SKM-1 treated with dmso at 0.1 percent for 144 hours (cell line): ENCODE data around the gene PRRX2.

ENCODE experiments used
- DNase-seq: peaks from one replicate; lab custom pipeline; 2025; ENCODE audit not compliant: unreplicated experiment; lab: John Stamatoyannopoulos, UW

PRRX2 gene

DNA sequence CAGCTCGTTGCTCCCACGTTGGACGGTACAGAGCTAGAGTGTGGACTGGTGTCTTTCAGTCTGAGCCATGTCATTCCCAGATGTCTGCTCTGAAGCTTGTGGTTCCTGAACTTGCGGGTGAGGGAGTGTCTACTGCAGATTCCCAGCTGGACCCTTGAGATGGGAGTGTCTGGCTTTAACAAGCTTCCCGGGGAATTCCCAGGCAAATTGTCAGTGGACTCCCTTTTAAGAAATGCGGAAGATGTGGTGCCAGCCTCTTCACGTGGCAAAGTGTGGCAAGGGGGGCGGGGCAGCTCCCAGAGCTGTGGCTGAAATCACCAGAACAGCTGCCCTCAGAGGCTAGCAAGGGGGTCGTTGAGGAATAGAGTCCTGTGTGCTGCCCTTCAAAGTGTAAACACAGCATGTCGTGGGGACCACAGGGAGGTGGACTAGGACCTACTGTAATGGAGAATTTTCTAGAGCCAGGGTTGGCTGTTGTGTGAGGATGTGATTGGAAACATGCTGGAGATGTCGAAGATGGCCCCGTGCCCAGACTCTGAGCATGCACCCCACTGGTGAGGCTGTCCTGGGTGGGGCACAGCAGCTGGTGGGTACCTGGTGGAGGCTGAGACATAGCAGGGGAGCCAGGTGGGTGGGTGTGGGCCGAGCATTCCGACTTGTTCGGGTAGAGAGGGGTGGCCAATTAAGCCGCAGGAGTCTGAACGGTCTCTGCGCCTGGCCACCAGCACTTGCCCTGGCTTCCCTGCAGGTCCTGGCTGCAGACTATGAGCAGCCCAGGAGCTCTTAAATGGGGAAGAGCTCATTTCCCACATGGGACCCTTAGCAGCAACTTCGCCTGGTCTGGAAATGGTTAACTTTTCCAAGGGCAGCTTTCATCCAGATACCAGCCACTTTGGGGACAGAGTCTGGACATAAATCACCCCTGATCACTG, 37.4 kb downstream of the PRRX2 start:
- no peak for DNase-seq

DNA sequence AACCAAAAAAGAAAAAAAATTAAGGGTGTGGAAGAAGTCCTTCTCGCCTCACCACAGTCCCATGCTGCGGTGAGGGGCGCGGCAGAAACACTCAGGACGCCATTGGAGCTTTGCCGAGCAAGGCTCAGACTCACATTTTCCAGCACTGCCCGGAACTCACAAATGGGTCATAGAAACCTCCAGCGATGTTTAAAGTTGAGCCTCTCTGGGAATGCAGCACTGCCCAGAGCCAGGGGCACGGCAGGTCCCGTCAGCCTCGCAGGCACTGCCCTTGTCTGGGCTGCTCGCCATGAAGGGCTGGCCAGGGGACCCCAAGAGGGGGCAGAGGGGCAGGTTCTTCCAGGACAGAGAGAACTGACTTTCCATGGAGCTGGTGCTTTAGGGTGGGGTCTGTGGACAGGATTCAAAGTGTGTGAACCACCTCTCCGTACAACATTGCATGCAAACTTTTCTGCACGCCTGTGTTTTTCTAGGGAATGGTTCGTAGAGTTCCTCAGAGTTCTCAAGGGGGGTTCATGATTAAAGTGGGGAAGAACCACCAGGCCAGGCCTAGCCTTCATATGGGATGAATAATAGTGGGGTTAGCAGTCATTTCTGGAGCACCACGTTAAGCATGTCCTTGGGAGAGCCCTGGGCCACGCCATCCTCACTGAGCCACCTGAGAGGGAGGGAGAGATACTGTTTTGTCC, 38.4 kb downstream of the PRRX2 start:
- no peak for DNase-seq

DNA sequence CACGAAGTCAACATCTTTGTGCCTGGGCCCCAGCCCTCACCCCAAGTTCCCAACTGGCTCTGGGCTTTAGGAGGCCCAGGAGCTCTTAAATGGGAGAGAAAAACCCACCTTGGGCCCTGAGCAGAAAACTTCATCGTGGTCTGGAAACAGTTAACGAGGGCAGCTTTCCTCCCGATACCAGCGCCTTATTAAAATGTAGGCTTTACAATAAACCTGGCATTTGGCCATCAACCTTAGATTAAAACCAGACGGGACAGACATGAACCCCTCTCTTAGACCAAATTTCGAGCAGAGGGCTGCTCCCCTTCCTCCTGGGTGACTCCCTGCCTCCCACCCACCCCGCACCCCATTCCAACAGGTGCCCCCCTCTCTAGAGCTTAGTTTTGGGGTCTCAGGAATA, 39.4 kb downstream of the PRRX2 start:
- no peak for DNase-seq

GRCh38 chr9:129708793-129709192, 43.3 kb downstream of the PRRX2 start:
- DNase-seq: no peak

DNA sequence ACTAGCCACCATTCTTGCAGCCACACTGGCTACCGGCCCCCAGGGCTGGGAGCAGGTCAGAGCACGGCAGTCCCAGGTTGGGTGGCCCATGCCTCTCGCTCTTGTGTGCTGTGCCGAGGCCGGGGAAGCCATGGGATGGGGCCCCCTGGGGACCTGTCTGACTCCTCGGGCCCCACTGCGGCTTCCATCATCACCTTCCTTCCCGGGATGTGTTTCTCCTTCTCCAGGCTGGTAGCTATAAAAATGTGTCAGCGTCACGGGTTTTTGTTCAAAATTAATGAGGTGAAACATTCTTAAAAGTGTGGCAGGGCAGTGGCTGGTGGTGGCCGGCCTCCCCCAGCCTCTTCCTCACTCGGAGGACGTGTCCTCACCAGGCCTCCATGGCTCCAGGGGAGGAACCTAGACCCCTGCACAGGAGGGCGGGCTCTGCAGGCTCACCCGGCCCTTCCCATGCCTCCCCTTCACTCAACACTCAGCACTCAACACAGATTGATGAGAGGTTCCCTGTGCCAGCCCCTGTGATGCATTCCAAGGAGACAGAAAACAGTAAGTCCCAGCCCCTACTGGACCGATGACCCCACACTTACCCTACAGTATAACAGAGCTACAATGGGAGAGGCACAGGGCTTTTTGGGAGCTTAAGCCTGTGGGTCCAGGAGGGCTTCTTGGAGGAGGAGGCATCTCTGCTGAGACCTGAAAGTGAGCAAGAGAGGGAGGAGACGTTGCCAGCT, 44.2 kb downstream of the PRRX2 start:
- no peak for DNase-seq

- no peak for DNase-seq
Measured at GRCh38 chr9:129710169-129710453, 44.7 kb downstream of the PRRX2 start.

- DNase-seq: no peak
Measured at GRCh38 chr9:129712634-129713401, 47.4 kb downstream of the PRRX2 start.

- DNase-seq: no peak
Measured at GRCh38 chr9:129713402-129713679, 47.9 kb downstream of the PRRX2 start.

- no peak for DNase-seq
Measured at GRCh38 chr9:129714511-129715061, 49.1 kb downstream of the PRRX2 start.

DNA sequence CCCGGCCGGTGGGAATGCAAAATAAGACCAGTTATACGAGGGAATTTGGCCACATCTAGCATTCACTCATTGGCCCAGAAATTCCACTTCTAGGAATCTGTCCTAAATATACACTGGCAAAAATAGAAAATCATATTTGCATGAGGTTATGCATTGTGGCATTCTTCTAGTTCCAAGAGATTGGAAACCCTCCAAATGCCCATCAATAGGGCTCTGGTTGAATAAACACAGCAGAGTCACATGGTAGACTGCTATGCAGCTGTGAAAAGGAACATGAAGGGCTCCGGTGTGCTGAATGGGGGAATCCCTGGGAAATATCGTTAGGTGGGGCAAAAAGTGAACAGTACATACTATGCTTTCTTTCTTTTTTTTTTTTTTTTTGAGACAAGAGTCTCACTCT, 50.6 kb downstream of the PRRX2 start:
- DNase-seq: no peak

DNA sequence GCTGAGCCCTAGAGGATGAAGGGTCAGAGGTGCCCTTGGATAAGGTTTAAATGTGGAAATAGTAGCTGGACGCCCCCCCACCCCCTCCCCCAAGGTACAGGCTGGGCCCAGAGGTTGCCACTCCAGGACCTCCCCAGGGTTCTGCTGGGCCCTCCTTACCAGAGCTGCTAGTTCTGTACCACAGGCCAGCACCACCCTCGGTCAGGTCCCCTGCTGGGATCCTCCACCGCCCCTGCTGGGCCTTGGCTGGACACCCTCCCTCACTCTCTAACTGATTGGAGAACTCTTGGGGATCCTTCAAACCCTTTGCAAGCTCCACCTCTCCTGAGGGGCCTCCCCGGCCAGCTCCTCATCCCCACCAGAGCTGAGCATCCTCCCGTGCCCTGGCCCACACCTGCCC, 52.5 kb downstream of the PRRX2 start:
- no peak for DNase-seq

DNA sequence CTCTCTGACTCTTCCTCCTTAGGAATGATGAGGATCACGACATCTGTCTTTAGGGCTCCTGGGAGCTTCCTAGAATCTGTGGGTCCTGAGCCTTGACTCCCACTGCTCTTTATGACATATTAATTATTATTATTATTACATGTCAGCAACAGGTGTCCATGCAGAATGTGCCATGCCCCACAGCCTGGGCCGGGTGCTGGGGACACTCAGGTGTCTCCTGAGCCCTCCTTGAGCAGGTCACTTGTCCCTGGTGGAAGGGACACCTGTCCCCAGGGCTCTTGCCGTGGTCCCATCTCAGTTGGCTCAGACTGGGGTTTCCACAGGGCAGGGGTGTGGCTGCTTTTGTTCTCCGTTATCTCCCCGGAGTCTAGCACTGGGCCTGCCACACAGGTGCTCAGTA, 53.2 kb downstream of the PRRX2 start:
- DNase-seq: no peak

DNA sequence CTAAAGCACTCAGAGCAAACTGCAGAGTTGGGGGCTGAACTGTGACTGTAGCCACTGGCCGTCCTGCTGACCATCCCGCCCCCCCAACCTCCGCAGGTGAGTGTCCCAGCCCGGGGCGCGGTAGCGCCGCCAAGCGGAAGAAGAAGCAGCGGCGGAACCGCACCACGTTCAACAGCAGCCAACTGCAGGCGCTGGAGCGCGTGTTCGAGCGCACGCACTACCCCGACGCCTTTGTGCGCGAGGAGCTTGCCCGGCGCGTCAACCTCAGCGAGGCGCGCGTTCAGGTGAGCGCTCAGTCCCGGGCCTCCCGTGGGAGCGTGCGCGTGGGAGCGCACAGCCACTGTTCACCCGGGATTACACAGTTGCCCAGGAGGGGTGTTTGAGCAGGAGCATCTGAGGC, 53.7 kb downstream of the PRRX2 start:
- DNase-seq: no peak

GRCh38 chr9:129720181-129720864, 54.9 kb downstream of the PRRX2 start:
- no peak for DNase-seq

DNA sequence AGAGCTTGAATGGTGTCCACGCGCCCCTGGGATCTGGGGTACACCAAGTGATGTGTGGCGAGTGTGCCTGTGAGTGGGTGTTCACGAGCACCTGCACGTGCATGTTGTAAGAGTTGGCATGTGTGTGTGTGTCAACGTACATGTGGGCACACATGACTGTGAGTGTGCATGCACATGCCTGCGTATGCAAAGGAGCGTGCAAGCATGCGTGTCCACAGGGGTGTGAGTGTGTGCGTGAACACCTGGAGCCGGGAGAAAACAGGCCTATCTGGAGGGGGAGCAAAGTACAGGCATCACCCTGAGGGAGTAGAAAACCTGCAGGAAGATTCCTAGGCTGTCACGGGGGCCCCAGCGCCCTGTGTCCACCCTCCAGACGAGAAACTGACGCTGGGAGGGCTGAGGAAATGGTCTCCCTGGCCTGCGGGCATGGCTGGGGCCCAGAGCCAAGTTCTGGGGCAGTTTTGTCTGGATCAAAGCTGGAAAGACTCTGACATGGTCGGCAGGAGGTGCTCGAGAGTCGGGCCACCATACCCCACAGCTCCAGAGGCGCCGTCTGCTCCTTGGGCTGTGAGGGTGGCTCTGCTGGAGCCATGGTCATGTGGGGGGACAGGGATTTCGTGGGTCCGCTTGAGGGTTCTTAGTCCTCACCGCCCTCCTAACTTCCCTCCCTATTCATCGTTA, 55.6 kb downstream of the PRRX2 start:
- DNase-seq: no peak

- no peak for DNase-seq
Measured at GRCh38 chr9:129722913-129723312, 57.5 kb downstream of the PRRX2 start.

- DNase-seq: no peak
Measured at GRCh38 chr9:129724456-129725190, 59.2 kb downstream of the PRRX2 start.

DNA sequence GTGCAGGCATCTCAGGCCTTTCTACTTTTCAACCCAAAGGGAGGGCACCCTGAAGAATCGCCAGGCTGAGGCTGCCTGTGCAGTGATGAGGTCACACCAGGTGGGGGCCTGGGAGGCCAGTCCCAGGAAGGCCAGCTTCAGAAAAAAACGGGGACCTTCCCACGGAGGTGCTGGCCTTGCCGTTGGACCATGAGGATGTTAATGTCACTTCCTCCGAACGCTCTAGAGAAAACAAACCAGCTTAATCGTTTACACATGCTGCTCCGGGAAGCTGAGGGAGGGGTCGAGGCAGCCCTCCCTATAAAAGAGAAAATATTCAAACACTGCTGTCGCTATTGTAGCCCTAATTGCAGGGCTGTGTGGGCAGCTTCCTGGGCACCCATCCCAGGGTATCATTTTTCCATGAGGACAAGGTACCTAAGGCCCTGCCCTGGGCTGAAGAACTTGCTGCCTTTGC, 60.4 kb downstream of the PRRX2 start:
- DNase-seq: no peak
